Ishikawa (cell line): ENCODE measurements around the gene PAPPA.

Experiments used
- CEBPB ChIP-seq: IDR thresholded peaks from 2 replicates; pipeline ENCODE4 v1.6.1; 2012
- CREB1 ChIP-seq: IDR thresholded peaks from 2 replicates; pipeline ENCODE4 v1.6.1; 2012; ENCODE audit warnings: low read depth
- EGR1 ChIP-seq: IDR thresholded peaks from 2 replicates; pipeline ENCODE4 v1.6.1; 2012
- EP300 ChIP-seq: IDR thresholded peaks from 2 replicates; pipeline ENCODE4 v1.6.1; 2012; ENCODE audit warnings: borderline replicate concordance
- FOXM1 ChIP-seq: IDR thresholded peaks from 2 replicates; pipeline ENCODE4 v1.6.1; 2012; ENCODE audit warnings: low read depth, borderline replicate concordance
- NFIC ChIP-seq: IDR thresholded peaks from 2 replicates; pipeline ENCODE4 v1.6.1; 2012
- RAD21 ChIP-seq: IDR thresholded peaks from 2 replicates; pipeline ENCODE4 v1.6.1; 2012; ENCODE audit warnings: low read depth
- TAF1 ChIP-seq: IDR thresholded peaks from 2 replicates; pipeline ENCODE4 v1.6.1; 2012; ENCODE audit warnings: low read depth, mild to moderate bottlenecking
- TCF12 ChIP-seq: IDR thresholded peaks from 2 replicates; pipeline ENCODE4 v1.6.1; 2012; ENCODE audit warnings: low read depth
- TEAD4 ChIP-seq: IDR thresholded peaks from 2 replicates; pipeline ENCODE4 v1.6.1; 2012
- YY1 ChIP-seq: IDR thresholded peaks from 2 replicates; pipeline ENCODE4 v1.6.1; 2012; ENCODE audit warnings: low read depth
- ZBTB7A ChIP-seq: IDR thresholded peaks from 2 replicates; pipeline ENCODE4 v1.6.1; 2012; ENCODE audit warnings: low read depth
- TF ChIP-seq, protein P1 (sequence below): IDR thresholded peaks from 2 replicates; pipeline ENCODE4 v1.6.1; 2012
- TF ChIP-seq, protein P2 (sequence below): IDR thresholded peaks from 2 replicates; pipeline ENCODE4 v1.6.1; 2012
- TF ChIP-seq, protein P3 (sequence below): IDR thresholded peaks from 2 replicates; pipeline ENCODE4 v1.6.1; 2012; ENCODE audit warnings: low read depth, mild to moderate bottlenecking

The PAPPA gene

DNA sequence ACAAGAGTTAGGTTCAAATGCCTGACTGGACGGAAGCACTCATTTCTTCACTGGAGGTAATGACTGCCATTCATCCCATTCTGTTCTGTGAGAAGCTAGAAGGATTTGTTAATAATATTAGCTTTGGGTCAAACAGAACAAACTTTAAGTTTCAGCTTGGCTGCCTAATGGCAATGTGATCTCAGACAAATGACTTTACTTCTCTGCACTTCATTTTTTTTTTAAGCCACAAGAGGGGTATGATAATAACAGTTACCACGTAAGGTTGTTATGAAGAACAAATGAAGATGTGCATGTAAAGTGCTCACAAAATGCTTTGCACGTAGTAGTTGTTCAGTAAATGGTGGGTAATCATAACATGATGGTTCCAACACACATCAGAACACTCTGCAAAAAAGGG lies 199.4 kb downstream of the PAPPA start:
- no peak for TF ChIP-seq ZBTB7A
- TF ChIP-seq, protein P1, sequence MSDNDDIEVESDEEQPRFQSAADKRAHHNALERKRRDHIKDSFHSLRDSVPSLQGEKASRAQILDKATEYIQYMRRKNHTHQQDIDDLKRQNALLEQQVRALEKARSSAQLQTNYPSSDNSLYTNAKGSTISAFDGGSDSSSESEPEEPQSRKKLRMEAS = no peak
- TF ChIP-seq EGR1 = no peak
- TF ChIP-seq TCF12 = no peak
- TF ChIP-seq EP300 = no peak
- TF ChIP-seq RAD21 = no peak
- TF ChIP-seq TEAD4 = no peak
- TF ChIP-seq CREB1 = no peak
- TF ChIP-seq, protein P2, sequence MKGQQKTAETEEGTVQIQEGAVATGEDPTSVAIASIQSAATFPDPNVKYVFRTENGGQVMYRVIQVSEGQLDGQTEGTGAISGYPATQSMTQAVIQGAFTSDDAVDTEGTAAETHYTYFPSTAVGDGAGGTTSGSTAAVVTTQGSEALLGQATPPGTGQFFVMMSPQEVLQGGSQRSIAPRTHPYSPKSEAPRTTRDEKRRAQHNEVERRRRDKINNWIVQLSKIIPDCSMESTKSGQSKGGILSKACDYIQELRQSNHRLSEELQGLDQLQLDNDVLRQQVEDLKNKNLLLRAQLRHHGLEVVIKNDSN = no peak
- TF ChIP-seq CEBPB = no peak
- TF ChIP-seq FOXM1 = no peak
- TF ChIP-seq NFIC = no peak
- TF ChIP-seq YY1 = no peak
- TF ChIP-seq, protein P3, sequence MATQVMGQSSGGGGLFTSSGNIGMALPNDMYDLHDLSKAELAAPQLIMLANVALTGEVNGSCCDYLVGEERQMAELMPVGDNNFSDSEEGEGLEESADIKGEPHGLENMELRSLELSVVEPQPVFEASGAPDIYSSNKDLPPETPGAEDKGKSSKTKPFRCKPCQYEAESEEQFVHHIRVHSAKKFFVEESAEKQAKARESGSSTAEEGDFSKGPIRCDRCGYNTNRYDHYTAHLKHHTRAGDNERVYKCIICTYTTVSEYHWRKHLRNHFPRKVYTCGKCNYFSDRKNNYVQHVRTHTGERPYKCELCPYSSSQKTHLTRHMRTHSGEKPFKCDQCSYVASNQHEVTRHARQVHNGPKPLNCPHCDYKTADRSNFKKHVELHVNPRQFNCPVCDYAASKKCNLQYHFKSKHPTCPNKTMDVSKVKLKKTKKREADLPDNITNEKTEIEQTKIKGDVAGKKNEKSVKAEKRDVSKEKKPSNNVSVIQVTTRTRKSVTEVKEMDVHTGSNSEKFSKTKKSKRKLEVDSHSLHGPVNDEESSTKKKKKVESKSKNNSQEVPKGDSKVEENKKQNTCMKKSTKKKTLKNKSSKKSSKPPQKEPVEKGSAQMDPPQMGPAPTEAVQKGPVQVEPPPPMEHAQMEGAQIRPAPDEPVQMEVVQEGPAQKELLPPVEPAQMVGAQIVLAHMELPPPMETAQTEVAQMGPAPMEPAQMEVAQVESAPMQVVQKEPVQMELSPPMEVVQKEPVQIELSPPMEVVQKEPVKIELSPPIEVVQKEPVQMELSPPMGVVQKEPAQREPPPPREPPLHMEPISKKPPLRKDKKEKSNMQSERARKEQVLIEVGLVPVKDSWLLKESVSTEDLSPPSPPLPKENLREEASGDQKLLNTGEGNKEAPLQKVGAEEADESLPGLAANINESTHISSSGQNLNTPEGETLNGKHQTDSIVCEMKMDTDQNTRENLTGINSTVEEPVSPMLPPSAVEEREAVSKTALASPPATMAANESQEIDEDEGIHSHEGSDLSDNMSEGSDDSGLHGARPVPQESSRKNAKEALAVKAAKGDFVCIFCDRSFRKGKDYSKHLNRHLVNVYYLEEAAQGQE = no peak
- TF ChIP-seq TAF1 = no peak

DNA sequence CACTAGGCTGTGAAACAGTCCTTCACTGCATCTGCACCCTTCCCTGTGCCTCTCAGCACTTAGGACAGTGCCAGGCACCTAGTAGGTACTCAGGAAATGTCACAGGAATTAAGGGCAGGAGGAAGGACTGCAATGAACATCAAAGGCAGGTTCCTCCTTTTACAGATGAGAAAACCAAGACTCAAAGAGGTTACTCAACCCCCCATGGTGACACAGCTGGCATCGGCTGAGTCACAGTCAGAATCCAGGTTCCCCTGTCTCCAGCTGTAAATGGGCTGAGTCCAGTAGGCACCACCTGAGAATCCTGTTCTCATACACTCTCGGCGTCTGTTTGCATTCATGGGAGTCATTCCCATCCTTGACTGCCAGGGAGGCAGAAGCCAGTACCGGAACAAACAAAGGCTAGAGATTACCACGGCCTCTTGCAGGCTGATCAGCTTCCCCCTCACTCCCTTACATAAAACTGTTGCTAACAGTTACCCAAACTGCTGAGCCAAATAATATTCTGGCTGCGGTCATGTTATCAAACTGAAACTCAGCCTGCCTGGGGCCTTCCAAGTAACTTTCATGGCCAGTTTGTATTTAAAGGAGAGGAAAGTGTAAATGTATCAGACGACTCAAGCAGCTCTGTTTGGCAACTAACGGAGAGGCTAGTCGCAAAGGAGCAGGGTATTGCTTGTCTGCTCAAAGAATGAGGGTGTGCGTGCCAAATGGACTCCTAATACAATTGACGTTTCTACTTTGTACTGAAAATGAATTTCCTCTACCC lies 201.7 kb downstream of the PAPPA start:
- TF ChIP-seq CREB1 (no peak), TAF1 (no peak), CEBPB (no peak), ZBTB7A (no peak), FOXM1 (no peak), TEAD4 (no peak)
- TF ChIP-seq, protein P3 = peak; percentile 64

DNA sequence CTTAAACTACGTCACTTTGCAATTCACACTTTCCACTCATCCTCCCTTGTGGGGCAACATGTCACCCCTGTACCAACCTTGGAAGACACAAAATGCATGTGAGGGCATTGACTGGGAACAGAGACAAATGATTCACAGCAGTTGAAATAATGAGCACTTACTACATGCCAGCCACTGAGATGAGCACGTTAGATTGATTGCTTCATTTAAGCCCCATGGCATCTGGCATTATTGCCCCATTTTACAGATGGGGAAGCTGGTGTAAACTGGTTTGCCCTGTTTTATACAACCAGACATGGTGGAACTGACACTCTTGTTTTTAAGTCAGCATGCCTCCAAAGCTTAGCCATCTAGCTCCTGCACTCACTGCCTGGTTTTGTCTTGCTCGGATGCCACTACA lies 204.7 kb downstream of the PAPPA start:
- no peak for TF ChIP-seq EGR1
- TF ChIP-seq, protein P1 = no peak
- TF ChIP-seq FOXM1 = no peak
- TF ChIP-seq, protein P2 = no peak
- TF ChIP-seq CEBPB = no peak
- TF ChIP-seq ZBTB7A = no peak
- no peak for TF ChIP-seq YY1
- no peak for TF ChIP-seq CREB1
- TF ChIP-seq, protein P3 = no peak
- no peak for TF ChIP-seq TAF1

DNA sequence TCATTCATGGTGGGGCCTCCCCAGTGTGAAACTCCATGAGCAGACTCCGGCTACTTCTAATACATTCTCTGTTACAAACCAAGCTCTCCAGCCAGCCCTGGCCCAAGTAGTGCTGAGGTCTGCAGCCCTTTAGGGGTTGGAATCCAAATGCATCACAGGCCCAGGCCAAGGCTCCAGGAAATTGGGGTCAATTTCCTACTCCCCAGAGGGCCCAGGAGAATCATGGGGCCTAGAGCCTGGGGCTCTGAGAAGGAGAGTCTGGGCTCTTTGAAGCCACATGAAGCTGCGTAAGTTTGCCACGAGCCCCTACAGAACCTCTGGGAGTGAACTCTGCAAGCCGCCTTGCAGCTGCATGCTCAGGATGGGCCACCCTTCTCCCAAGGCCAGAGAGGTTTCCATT lies 206.4 kb downstream of the PAPPA start:
- TF ChIP-seq FOXM1 (no peak), ZBTB7A (no peak), RAD21 (no peak), EP300 (no peak), YY1 (no peak), TCF12 (no peak), CEBPB (no peak), TEAD4 (no peak), CREB1 (no peak), TAF1 (no peak), EGR1 (no peak), NFIC (no peak)
- TF ChIP-seq, protein P1 = no peak
- TF ChIP-seq, protein P3 = no peak
- TF ChIP-seq, protein P2 = no peak
